Measurements from ENCODE around the gene KSR1. TPM values are rescaled to one million over a fixed set of nuclear protein-coding genes. Genes with fewer than 3 reads are reported as not detected.

KSR1 gene
- polyA plus RNA-seq, 1 donor from 2014 or later: 9.2 TPM

DNA sequence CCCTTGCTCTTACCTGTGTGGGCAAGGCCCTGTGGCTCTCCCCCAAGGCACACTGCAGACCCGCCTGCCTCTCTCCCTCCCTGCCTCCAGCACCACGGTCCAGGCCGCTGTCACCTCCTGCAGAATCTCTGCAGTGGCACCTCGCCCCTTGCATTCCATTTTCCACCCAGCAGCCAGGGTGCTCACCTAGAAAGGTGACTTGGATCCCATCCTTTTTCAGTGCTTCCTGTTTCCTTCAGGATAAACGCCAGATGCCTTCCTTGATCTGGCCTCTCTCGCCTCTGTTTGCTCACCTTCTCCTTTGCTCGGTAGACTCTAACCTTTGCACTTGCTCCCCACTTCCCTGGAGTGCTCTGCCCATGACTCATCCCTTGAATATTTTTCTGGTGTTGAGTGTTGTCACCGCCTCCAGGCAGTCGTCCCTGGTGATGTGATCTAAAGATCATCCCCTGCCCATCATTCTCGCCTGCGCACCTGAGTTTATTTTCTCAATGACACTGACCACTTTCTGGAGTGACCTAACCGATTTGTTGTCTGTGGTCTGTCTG lies 95.5 kb downstream of the KSR1 start:
- H3K9me3 ChIP-seq (ENCODE audit: low read length): no peaks in the 10 kb centered on the region
- no peak overlapping the region for H3K4me2 ChIP-seq (ENCODE audit: low read length)
- no peaks in the 10 kb centered on the region for H4K20me1 ChIP-seq (ENCODE audit: insufficient read depth)

GRCh38 chr17:27552276-27552732 lies 96.1 kb downstream of the KSR1 start:
- no peaks in the 10 kb centered on the region for H3K79me2 ChIP-seq (replicated peaks; ENCODE audit: insufficient read depth, low read length)
- H3K9me3 ChIP-seq (ENCODE audit: low read length): no peaks in the 10 kb centered on the region
- H3K36me3 ChIP-seq (ENCODE audit: insufficient read depth, low read length): no peaks in the 10 kb centered on the region
- no peak overlapping the region for H3K4me2 ChIP-seq (ENCODE audit: low read length)
- H3K9ac ChIP-seq (ENCODE audit: low read length): no peak overlapping the region
- no peaks in the 10 kb centered on the region for H3K9me2 ChIP-seq (ENCODE audit: insufficient read depth, low read length)
- no peak overlapping the region for H3K4me3 ChIP-seq (ENCODE audit: low read length)
- H3F3A ChIP-seq (ENCODE audit: insufficient read depth, low read length, poor library complexity, severe bottlenecking): no peaks in the 10 kb centered on the region
- H4K20me1 ChIP-seq (ENCODE audit: insufficient read depth): no peaks in the 10 kb centered on the region
- no peak overlapping the region for H3K27ac ChIP-seq (ENCODE audit: low read length)
- no peak overlapping the region for H2AFZ ChIP-seq (ENCODE audit: low read depth, low read length)
- no peaks in the 10 kb centered on the region for H3K27me3 ChIP-seq (ENCODE audit: insufficient read depth, low read depth, low read length)
- TF ChIP-seq, protein P1, sequence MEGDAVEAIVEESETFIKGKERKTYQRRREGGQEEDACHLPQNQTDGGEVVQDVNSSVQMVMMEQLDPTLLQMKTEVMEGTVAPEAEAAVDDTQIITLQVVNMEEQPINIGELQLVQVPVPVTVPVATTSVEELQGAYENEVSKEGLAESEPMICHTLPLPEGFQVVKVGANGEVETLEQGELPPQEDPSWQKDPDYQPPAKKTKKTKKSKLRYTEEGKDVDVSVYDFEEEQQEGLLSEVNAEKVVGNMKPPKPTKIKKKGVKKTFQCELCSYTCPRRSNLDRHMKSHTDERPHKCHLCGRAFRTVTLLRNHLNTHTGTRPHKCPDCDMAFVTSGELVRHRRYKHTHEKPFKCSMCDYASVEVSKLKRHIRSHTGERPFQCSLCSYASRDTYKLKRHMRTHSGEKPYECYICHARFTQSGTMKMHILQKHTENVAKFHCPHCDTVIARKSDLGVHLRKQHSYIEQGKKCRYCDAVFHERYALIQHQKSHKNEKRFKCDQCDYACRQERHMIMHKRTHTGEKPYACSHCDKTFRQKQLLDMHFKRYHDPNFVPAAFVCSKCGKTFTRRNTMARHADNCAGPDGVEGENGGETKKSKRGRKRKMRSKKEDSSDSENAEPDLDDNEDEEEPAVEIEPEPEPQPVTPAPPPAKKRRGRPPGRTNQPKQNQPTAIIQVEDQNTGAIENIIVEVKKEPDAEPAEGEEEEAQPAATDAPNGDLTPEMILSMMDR (IDR thresholded peaks at IDR 0.05; ENCODE audit: poor library complexity, severe bottlenecking): no peak
- TF ChIP-seq EZH2 (IDR thresholded peaks at IDR 0.05; ENCODE audit: borderline replicate concordance, insufficient read depth, low read length, poor library complexity, severe bottlenecking) (no peak), TAF1 (IDR thresholded peaks at IDR 0.05; ENCODE audit: low read depth) (no peak), SMC3 (conservative IDR thresholded peaks at IDR 0.05; ENCODE audit: poor library complexity) (no peak), RAD21 (conservative IDR thresholded peaks at IDR 0.05) (no peak), MXI1 (conservative IDR thresholded peaks at IDR 0.05; ENCODE audit: poor library complexity, severe bottlenecking) (no peak), EP300 (conservative IDR thresholded peaks at IDR 0.05; ENCODE audit: poor library complexity, severe bottlenecking) (no peak), POLR2AphosphoS5 (IDR thresholded peaks at IDR 0.05) (no peak)

More for the DNA sequence above, 95.5 kb downstream of the KSR1 start:
- no peak overlapping the region for H3K4me3 ChIP-seq (ENCODE audit: low read length)
- H3K9me2 ChIP-seq (ENCODE audit: insufficient read depth, low read length): no peaks in the 10 kb centered on the region
- TF ChIP-seq REST (IDR thresholded peaks at IDR 0.05; ENCODE audit: borderline replicate concordance): no peak
- no peak for TF ChIP-seq EP300 (conservative IDR thresholded peaks at IDR 0.05; ENCODE audit: poor library complexity, severe bottlenecking)
- no peak for TF ChIP-seq MXI1 (conservative IDR thresholded peaks at IDR 0.05; ENCODE audit: poor library complexity, severe bottlenecking)
- TF ChIP-seq POLR2AphosphoS5 (IDR thresholded peaks at IDR 0.05): no peak
- TF ChIP-seq RAD21 (conservative IDR thresholded peaks at IDR 0.05): no peak
- TF ChIP-seq, protein P1 (IDR thresholded peaks at IDR 0.05; ENCODE audit: poor library complexity, severe bottlenecking): no peak
- TF ChIP-seq SMC3 (conservative IDR thresholded peaks at IDR 0.05; ENCODE audit: poor library complexity): no peak
- TF ChIP-seq TAF1 (IDR thresholded peaks at IDR 0.05; ENCODE audit: low read depth): no peak
- TF ChIP-seq EZH2 (IDR thresholded peaks at IDR 0.05; ENCODE audit: borderline replicate concordance, insufficient read depth, low read length, poor library complexity, severe bottlenecking): no peak
- no peak overlapping the region for H3K27ac ChIP-seq (ENCODE audit: low read length)
- no peak overlapping the region for H2AFZ ChIP-seq (ENCODE audit: low read depth, low read length)
- no peaks in the 10 kb centered on the region for H3K36me3 ChIP-seq (ENCODE audit: insufficient read depth, low read length)
- no peaks in the 10 kb centered on the region for H3K27me3 ChIP-seq (ENCODE audit: insufficient read depth, low read depth, low read length)
- H3K79me2 ChIP-seq (replicated peaks; ENCODE audit: insufficient read depth, low read length): no peaks in the 10 kb centered on the region
- H3K9ac ChIP-seq (ENCODE audit: low read length): no peak overlapping the region
- H3F3A ChIP-seq (ENCODE audit: insufficient read depth, low read length, poor library complexity, severe bottlenecking): no peaks in the 10 kb centered on the region
